ENCODE data around the gene CRAT.
A peak's percentile ranks its signal among the peaks of the same experiment; 100 is the strongest.

CRAT gene

GRCh38 chr9:129097671-129098306 is 12.8 kb downstream of the CRAT start:
- Histone ChIP-seq H3K4me3 (no peak overlapping the region), H3K27ac (no peak overlapping the region)

- Histone ChIP-seq H3K27ac (no peak overlapping the region), H3K4me3 (no peak overlapping the region)
Measured at GRCh38 chr9:129095908-129096307, 14.7 kb downstream of the CRAT start.

GRCh38 chr9:129095170-129095667 is 15.4 kb downstream of the CRAT start:
- H3K27ac ChIP-seq: no peak overlapping the region
- H3K4me3 ChIP-seq: no peak overlapping the region

- no peak overlapping the region for H3K4me3 ChIP-seq
- H3K27ac ChIP-seq: no peak overlapping the region
Measured at GRCh38 chr9:129094387-129095169, 16.0 kb downstream of the CRAT start.

- H3K4me3 ChIP-seq: no peak overlapping the region
- H3K27ac ChIP-seq: peak overlapping the region in 2 of 21 experiments; percentile 8 to 39
Measured at GRCh38 chr9:129093602-129094386, 16.8 kb downstream of the CRAT start.

GRCh38 chr9:129089246-129089645 is 21.3 kb downstream of the CRAT start:
- Histone ChIP-seq H3K27ac (no peak overlapping the region), H3K4me3 (no peak overlapping the region)

- H3K27ac ChIP-seq: no peak overlapping the region
- no peak overlapping the region for H3K4me3 ChIP-seq
Measured at GRCh38 chr9:129084087-129084486, 26.5 kb downstream of the CRAT start.

- Histone ChIP-seq H3K4me3 (peak overlapping the region; percentile 54 to 87 (median 78)), H3K27ac (peak overlapping the region; percentile 25 to 90 (median 79))
Measured at GRCh38 chr9:129081388-129081904, 29.1 kb downstream of the CRAT start.

- H3K4me3 ChIP-seq: peak within 1 kb of the TSS; percentile 54 to 87 (median 78)
- H3K27ac ChIP-seq: peak within 1 kb of the TSS; percentile 25 to 90 (median 79)
Measured at GRCh38 chr9:129080601-129081387, 29.8 kb downstream of the CRAT start, which contains the start of gene DOLPP1. Gene DOLPP1 (plus strand): TSS chr9:129081111. CDS start chr9:129081132, 21 bp downstream.

GRCh38 chr9:129080298-129080600 is 30.3 kb downstream of the CRAT start:
- Histone ChIP-seq H3K27ac (peak overlapping the region in 7 of 21 experiments; percentile 22 to 87 (median 47)), H3K4me3 (peak overlapping the region; percentile 54 to 87 (median 78))

GRCh38 chr9:129079829-129080228 is 30.8 kb downstream of the CRAT start:
- Histone ChIP-seq H3K27ac (peak overlapping the region in 1 of 21 experiments; percentile 63), H3K4me3 (peak overlapping the region in 3 of 7 experiments; percentile 54 to 74 (median 63))

- Histone ChIP-seq H3K27ac (no peak overlapping the region), H3K4me3 (no peak overlapping the region)
Measured at GRCh38 chr9:129078691-129079503, 31.7 kb downstream of the CRAT start.

GRCh38 chr9:129077236-129077635 is 33.4 kb downstream of the CRAT start:
- no peak overlapping the region for H3K27ac ChIP-seq

GRCh38 chr9:129076640-129077037 is 34.0 kb downstream of the CRAT start:
- no peak overlapping the region for H3K27ac ChIP-seq
- H3K4me3 ChIP-seq: no peak overlapping the region

More at GRCh38 chr9:129077236-129077635, 33.4 kb downstream of the CRAT start:
- H3K4me3 ChIP-seq: no peak overlapping the region

GRCh38 chr9:129075996-129076639 is 34.5 kb downstream of the CRAT start:
- H3K4me3 ChIP-seq: no peak overlapping the region
- H3K27ac ChIP-seq: no peak overlapping the region

GRCh38 chr9:129074106-129074505 is 36.5 kb downstream of the CRAT start:
- H3K27ac ChIP-seq: peak overlapping the region in 1 of 21 experiments; percentile 3
- no peak overlapping the region for H3K4me3 ChIP-seq

- H3K27ac ChIP-seq: no peak overlapping the region
- no peak overlapping the region for H3K4me3 ChIP-seq
Measured at GRCh38 chr9:129073404-129073803, 37.2 kb downstream of the CRAT start.

GRCh38 chr9:129072171-129072570 is 38.4 kb downstream of the CRAT start:
- no peak overlapping the region for H3K4me3 ChIP-seq
- no peak overlapping the region for H3K27ac ChIP-seq
